NK-92 treated with Interleukin-12 subunit alpha and Interleukin-12 subunit beta, amount 100 ng/mL, for 24 hours (cell line): Measurements from ENCODE around the gene ZIC3.
"Not testable (repeated sequence)": the region's sequence is repeated elsewhere in the genome, so short reads cannot be mapped to it uniquely, and the experiment has no call there.

Experiments used
- DNase-seq: peaks from one replicate; lab custom pipeline; 2025; lab: John Stamatoyannopoulos, UW

Gene ZIC3

DNA sequence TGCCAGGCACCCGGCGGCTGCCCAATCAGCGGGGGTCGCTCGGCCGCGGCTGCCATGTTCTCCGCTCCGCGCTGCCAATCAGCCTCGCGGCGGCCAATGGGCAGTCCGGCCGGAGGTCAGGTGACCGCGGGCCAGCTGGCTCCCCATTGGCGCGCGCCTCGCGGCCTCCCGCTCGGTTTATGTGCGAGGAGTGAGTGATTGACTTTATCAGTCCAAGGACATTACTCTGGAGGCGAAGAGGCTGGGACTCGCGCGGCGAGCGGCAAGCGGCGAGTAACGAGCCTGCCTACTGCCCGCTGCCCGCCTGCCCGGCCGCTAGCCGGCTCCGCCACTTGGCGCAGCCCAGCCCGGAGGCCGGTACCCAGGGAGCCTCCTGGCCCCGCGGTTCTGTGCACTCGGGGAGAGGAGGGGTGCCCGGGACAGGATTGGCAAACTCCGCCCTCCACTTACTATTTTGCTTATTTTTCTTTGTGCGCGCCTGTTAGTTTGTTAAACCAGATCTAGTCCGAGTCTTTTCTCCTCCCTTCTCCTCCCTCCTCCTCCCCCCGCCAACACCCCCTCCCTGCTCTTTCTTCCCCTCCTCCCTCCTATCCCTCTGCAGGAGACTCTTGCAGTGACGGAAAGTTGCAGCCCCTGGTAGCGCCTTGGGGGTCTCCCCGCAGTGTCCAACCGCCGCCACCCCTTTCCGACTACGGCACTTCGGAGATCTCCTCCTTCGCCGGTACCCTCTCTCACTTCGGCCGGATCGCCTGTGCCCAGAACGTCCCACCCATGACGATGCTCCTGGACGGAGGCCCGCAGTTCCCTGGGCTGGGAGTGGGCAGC, at the start of gene ZIC3:
Gene ZIC3, plus strand, starts transcription at position 207 of the 825 bp plus-strand sequence. Its CDS starts 565 bp downstream, at position 772.
- DNase-seq = no peak

DNA sequence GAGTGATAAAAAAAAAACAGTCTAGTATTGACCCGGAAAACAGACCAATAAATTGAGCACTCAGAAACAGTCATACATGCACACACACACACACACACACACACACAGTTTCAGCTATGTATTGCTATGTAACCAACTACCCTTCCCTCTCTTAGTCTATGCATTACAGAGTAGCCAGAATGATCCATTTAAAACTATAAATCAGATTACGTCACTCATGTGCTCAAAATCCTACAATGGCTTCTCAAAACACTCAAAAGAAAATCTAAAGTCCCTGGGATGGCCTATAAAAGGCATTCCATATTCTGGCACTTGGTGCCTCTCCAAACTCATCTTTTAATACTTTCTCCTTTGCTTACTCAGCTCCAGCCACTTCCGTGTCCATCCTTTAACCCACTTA, 46.5 kb upstream of the ZIC3 start:
- DNase-seq = no peak

- no peak for DNase-seq
These were observed 19.9 kb upstream of the ZIC3 start for GRCh38 chrX:137545711-137546651.

GRCh38 chrX:137547291-137547690, 18.6 kb upstream of the ZIC3 start:
- no peak for DNase-seq

DNA sequence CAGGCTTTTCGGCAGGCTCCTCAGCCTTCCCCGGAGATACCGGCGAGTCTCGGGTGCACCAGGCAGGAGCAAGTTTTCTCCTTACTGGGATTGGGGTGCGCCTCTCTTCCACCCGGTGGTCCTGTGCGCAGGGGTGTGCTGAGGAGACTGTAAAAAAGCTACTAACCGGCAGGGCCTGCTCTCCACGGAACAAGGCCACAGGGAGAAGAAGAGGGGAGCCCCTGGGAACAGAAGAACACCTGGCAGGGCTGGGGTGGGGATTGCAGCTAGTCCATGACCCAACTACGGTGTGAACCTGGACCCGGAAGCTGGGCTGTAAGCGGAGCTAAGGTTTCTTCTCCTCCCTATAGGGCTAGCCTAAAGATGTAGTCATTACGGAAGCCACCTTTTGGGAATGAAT, 17.7 kb upstream of the ZIC3 start:
- DNase-seq = no peak

- no peak for DNase-seq
These were observed 16.9 kb upstream of the ZIC3 start for GRCh38 chrX:137549073-137549472.

- DNase-seq = no peak
These were observed 15.9 kb upstream of the ZIC3 start for GRCh38 chrX:137549851-137550664.

DNA sequence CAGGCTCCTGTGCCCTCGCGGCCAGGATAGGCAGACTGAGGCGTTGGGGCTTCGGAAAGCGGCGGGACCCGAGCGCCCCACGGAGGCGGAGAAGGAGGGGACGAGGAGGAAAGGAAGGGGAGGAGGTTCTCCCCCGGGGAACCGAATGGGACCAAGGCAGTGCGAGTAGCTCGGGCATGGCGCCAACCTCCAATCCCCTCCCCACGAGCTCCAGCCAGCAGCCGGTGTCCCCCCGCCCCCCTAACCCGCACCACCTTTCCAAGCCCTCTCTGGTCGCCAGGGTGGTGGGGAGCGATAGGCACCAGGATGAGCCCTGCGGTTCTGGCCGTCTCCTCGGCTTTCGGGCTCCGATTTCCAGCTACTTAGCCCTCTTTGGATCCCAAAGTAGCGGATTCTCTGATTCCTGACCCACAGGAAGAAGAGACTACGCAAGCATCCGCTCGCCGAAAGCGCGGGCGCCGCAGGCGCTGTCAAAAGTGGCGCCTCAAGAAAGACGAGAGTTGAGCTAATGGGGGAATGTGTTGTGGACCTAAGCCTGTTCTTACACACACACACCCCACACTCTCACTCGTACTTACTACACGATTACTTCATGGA, 15.2 kb upstream of the ZIC3 start:
- DNase-seq = no peak

DNA sequence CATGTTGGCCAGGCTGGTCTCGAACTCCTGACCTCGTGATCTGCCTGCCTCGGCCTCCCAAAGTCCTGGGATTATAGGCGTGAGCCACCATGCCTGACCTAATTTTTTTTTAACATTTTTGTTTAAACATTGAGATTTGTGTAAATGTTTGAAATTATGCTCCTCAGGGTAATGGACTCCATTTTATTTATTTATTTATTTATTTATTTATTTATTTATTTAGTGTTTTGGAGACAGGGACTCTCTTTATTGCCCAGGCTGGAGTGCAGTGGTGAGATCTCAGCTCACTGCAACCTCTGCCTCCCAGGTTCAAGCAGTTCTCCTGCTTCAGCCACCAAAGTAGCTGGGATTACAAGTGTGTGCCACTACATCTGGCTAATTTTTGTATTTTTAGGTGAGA, 13.8 kb upstream of the ZIC3 start:
- DNase-seq = not testable (repeated sequence)

GRCh38 chrX:137562096-137562495, 3.8 kb upstream of the ZIC3 start:
- no peak for DNase-seq

- DNase-seq = no peak
These were observed 2.0 kb upstream of the ZIC3 start for GRCh38 chrX:137563681-137564651.

DNA sequence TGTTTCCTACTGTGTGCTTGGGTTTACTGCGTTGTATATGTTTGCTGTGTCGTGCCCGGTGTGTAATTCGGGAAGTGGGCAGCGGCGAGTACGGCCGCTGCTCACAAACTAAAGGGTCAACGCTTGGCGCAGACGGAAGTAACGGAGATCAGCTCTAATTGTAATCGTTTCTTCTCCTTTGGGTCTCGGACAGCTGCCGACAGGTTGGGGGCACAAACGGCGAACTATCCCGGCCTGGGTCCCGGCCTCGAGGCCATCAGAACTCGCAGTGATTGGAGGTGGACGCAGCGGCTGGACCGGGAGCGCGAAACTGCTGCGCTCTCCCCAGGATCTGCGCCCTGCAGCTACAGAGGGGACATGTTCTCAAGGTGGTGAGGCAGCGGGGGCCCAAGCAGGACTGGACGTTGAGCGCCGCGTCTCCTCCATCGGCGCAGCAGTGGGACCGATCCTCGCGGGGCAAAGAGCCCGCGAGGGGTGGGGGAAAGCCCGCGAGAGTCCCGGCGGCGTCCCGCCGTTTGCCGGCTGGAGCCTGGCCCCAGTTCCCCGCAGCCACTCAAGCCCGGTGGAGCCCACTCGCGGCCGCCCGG, 516 bp upstream of the ZIC3 start:
- DNase-seq = no peak

DNA sequence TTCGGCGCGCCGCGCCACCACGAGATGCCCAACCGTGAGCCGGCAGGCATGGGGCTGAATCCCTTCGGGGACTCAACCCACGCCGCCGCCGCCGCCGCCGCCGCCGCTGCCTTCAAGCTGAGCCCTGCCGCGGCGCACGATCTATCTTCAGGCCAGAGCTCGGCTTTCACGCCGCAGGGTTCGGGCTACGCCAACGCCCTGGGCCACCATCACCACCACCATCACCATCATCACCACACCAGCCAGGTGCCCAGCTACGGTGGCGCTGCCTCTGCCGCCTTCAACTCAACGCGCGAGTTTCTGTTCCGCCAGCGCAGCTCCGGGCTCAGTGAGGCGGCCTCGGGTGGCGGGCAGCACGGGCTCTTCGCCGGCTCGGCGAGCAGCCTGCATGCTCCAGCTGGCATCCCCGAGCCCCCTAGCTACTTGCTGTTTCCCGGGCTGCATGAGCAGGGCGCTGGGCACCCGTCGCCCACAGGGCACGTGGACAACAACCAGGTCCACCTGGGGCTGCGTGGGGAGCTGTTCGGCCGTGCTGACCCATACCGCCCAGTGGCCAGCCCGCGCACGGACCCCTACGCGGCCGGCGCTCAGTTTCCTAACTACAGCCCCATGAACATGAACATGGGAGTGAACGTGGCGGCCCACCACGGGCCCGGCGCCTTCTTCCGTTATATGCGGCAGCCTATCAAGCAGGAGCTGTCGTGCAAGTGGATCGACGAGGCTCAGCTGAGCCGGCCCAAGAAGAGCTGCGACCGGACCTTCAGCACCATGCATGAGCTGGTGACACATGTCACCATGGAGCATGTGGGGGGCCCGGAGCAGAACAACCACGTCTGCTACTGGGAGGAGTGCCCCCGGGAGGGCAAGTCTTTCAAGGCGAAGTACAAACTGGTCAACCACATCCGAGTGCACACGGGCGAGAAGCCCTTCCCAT, 1.1 kb downstream of the ZIC3 start:
- DNase-seq = no peak

DNA sequence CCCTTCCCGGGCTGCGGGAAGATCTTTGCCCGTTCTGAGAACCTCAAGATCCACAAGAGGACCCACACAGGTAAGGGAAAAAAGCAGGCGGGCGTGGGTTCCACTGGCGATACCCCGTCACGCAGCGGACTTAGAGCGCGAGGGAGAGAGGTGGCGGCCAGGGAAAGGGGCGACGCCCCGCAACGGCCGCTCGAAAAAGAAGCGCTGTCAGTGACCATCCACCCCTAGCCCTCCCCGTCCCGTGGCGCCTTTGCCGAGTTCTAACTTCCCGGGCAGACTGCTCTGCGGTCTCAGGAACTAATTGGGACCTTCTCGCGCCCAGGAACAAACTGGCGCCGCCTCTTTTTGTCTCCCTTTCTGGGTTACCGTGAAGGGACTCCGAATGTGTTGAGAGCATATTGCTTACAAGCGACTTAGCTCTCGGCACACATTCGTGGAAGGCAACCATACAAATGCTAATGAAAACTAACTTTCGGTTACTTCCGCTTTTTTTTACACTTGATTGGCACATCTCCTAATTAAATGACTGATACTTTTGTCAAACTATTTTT, 1.8 kb downstream of the ZIC3 start:
- no peak for DNase-seq

DNA sequence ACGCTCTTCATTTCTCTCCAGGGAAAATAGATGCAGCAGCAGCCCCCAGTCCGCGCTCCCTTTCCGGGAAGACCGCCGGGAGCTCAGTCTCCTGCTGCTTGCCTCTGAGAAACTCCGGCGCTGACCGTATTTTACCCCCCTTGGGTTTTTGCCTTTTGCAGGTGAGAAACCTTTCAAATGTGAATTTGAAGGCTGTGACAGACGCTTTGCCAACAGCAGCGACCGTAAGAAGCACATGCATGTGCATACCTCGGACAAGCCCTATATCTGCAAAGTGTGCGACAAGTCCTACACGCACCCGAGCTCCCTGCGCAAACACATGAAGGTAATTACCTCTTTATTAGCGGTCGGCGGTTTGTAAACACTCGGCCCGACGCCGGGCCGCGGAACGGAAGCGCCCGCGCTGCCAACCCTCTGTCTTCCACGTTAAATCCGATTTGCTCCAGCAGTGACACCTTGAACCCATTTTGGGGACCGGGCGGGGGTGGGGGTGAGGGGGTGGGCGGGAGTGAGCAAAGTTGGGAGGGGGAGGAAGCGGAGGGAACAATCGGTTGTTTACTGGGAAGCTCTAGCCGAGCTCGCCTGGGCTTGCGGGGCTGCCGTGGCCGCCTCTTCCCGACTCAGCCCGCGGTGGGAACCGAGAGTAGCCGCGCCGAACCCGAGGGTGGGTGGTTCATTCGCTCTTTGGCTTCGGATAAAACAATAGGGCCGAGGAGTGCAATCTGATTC, 3.0 kb downstream of the ZIC3 start:
- DNase-seq = no peak

- DNase-seq = no peak
These were observed 3.6 kb downstream of the ZIC3 start for GRCh38 chrX:137569470-137569891.

- no peak for DNase-seq
These were observed 7.6 kb downstream of the ZIC3 start for GRCh38 chrX:137573324-137574101.
